GM10266 (cell line): ENCODE data around the gene PLEKHF1.

Experiments
- DNase-seq: peaks from one replicate; pipeline ENCODE4 v3.0.0; 2012; ENCODE audit errors: extremely low spot score
- CTCF ChIP-seq: IDR thresholded peaks from 2 replicates; pipeline ENCODE4 v1.5.1; 2012; ENCODE audit warnings: mild to moderate bottlenecking, low read depth; ENCODE audit not compliant: control insufficient read depth, insufficient read depth; ENCODE audit errors: missing control alignments

Gene PLEKHF1

GRCh38 chr19:29696565-29696846 is 31.2 kb downstream of the PLEKHF1 start:
- no peak for DNase-seq
- TF ChIP-seq CTCF = no peak

GRCh38 chr19:29697523-29698261 is 32.4 kb downstream of the PLEKHF1 start:
- DNase-seq = no peak
- no peak for TF ChIP-seq CTCF

- DNase-seq = no peak
- TF ChIP-seq CTCF = no peak
Observed at GRCh38 chr19:29699861-29700260, 34.6 kb downstream of the PLEKHF1 start.

- TF ChIP-seq CTCF = no peak
- DNase-seq = no peak
Observed at GRCh38 chr19:29700498-29700897, 35.2 kb downstream of the PLEKHF1 start.

- DNase-seq = no peak
- no peak for TF ChIP-seq CTCF
Observed at GRCh38 chr19:29702161-29702962, 37.1 kb downstream of the PLEKHF1 start.

- no peak for DNase-seq
- TF ChIP-seq CTCF = no peak
Observed at GRCh38 chr19:29702963-29703320, 37.7 kb downstream of the PLEKHF1 start.

GRCh38 chr19:29704562-29705558 is 39.6 kb downstream of the PLEKHF1 start:
- no peak for TF ChIP-seq CTCF
- DNase-seq = peak; percentile 52
